IPS-20b (cell line): ENCODE data around the gene SPRED1.

Experiments
- H3K27ac ChIP-seq: one replicate; pipeline ENCODE4 v1.5.1; 2013; ENCODE audit warnings: low read length
- H3K27me3 ChIP-seq: 2 replicates; pipeline ENCODE4 v1.6.1; 2013; ENCODE audit warnings: mild to moderate bottlenecking, low read length, inconsistent platforms; ENCODE audit not compliant: insufficient read depth
- H3K36me3 ChIP-seq: 2 replicates; pipeline ENCODE4 v1.6.1; 2013; ENCODE audit warnings: low read depth, mild to moderate bottlenecking, inconsistent platforms, low read length, moderate library complexity; ENCODE audit not compliant: insufficient read depth
- H3K4me1 ChIP-seq: 2 replicates; pipeline ENCODE4 v1.6.1; 2013; ENCODE audit warnings: mild to moderate bottlenecking, control low read depth, inconsistent platforms, low read length, moderate library complexity; ENCODE audit not compliant: insufficient read depth
- H3K4me3 ChIP-seq: 2 replicates; pipeline ENCODE4 v1.5.1; 2013; ENCODE audit warnings: mild to moderate bottlenecking, low read length, inconsistent platforms
- H3K9ac ChIP-seq: 2 replicates; pipeline ENCODE4 v1.6.1; 2013; ENCODE audit warnings: low read depth, mild to moderate bottlenecking, inconsistent platforms, low read length, moderate library complexity
- H3K9me3 ChIP-seq: 2 replicates; pipeline ENCODE4 v1.6.1; 2013; ENCODE audit warnings: mild to moderate bottlenecking, low read depth, low read length, inconsistent platforms; ENCODE audit not compliant: insufficient read depth

SPRED1 gene

DNA sequence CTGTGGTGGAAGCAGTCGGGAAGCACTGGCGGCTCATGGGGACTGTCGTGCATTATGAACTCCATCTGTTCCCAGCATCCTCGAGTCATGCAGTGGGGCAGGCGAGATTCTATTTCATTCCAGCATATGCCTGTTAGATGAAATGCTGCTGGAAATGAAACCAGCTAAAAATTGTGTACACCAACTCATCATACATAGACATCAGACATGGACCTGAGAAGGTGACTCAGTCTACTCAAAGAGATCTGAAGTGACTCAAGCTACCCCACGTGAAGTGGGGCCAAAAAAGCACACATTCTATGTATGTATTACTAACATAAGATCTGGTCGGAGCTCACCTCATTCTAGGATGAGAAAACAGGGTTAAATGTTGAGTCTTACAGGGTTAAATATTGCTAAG is 153.8 kb downstream of the SPRED1 start:
- Histone ChIP-seq H3K27ac (no peak overlapping the region), H3K9me3 (no peaks in the 10 kb centered on the region), H3K36me3 (no peaks in the 10 kb centered on the region), H3K27me3 (no peaks in the 10 kb centered on the region), H3K4me3 (no peak overlapping the region), H3K4me1 (no peaks in the 10 kb centered on the region), H3K9ac (no peak overlapping the region)
